Psoas muscle (tissue), 8 donors: ENCODE measurements around the gene AGRN. TPM values are rescaled to one million over a fixed set of nuclear protein-coding genes. Genes with fewer than 3 reads are reported as not detected.
A peak's percentile ranks its signal among the peaks of the same experiment; 100 is the strongest.

Source experiments
- ATAC-seq, 4 donors: fragments of 200-7000 bp; cut with Tn5 transposase; one replicate each; pipeline ENCODE4 v1.9.1; 2020; ENCODE audit warnings: moderate library complexity in 3 of 4, mild to moderate bottlenecking in 2 of 4
- DNase-seq, 2 donors: peaks; one replicate each; pipeline ENCODE4 v3.0.0-alpha.2; 2020
- H3K27ac ChIP-seq: fragments of 200-600 bp; one replicate; pipeline ENCODE4 v1.8.0; 2022
- H3K27me3 ChIP-seq, 3 donors: fragments of 200-600 bp in 1 of 3; one replicate each; pipeline versions ENCODE4 v1.6.1 to v1.8.0; 2013 to 2022; ENCODE audit warnings: low read length in 2 of 3, mild to moderate bottlenecking in 2 of 3, moderate library complexity in 1 of 3; ENCODE audit not compliant: insufficient read depth in 3 of 3
- H3K36me3 ChIP-seq, 2 donors: fragments of 200-600 bp in 1 of 2; one replicate each; pipeline versions ENCODE4 v1.6.1 to v1.8.0; 2013 to 2022; ENCODE audit warnings: low read depth in 1 of 2, mild to moderate bottlenecking in 1 of 2, moderate library complexity in 1 of 2; ENCODE audit not compliant: insufficient read depth in 1 of 2
- H3K4me1 ChIP-seq: fragments of 200-600 bp; one replicate; pipeline ENCODE4 v1.8.0; 2022
- H3K4me3 ChIP-seq: fragments of 200-600 bp; one replicate; pipeline ENCODE4 v1.8.0; 2022; ENCODE audit warnings: mild to moderate bottlenecking
- H3K9me3 ChIP-seq: fragments of 200-600 bp; one replicate; pipeline ENCODE4 v1.8.0; 2022
- CTCF ChIP-seq: fragments of 200-600 bp; IDR thresholded peaks from one replicate; pipeline ENCODE4 v1.8.0; 2022; ENCODE audit warnings: antibody characterized with exemption
- WGBS, 3 donors: extraction: QIAGEN DNeasy Blood & Tissue Kit; methylation state at CpG; one replicate each; pipeline versions ENCODE4 v1.1.6 to v1.1.7; 2013; 5-methylcytosine and 5-hydroxymethylcytosine counted together
- intact Hi-C, 2 donors: fragments of 100-400 bp; cut with DNase I; formaldehyde crosslinking; loops; one replicate each; pipeline versions ENCODE4 v1.11.0 to v1.14.2; 2022
- polyA plus RNA-seq, 3 donors: library from polyadenylated mRNA; stranded (reverse); fragments of 200-250 nt; gene quantifications; one replicate each; pipeline ENCODE4 v1.2.3, GENCODE V29; 2013
- total RNA-seq, 4 donors: library from RNA; stranded (reverse); fragmentation: NEBNext Ultra II Directional in 2 of 4; extraction: Animal tissue kit (Norgen Biotek cat#: 25700) in 2 of 4; gene quantifications; one replicate each; pipeline versions ENCODE4 v1.2.1 to v1.2.4, GENCODE V29; 2021 to 2023
- donor health status: healthy with polysubstance abuse.
- donor health status: DM: no; HTN: no; CAD: no; lungs with moderate emphysema.
- donor health status: Bipolar disorder and iron deficiency.
- donor health status: healthy.
- donor health status: DM: yes; HTN: yes; CAD: no.
- donor health status: DM: no; HTN: no; CAD: no.
- donor health status: DM: no; HTN: no; CAD: no.
- donor health status: DM: yes; HTN: yes; CAD: no.

AGRN gene
- total and polyA plus RNA-seq, 7 donors: 1.3 to 5.4 (median 3.4) TPM

- Histone ChIP-seq H3K36me3 (no peaks in the 10 kb centered on the region), H3K4me3 (no peak overlapping the region), H3K4me1 (peaks cover 6% of the 10 kb centered on the region), H3K9me3 (no peaks in the 10 kb centered on the region), H3K27ac (no peak overlapping the region), H3K27me3 (no peaks in the 10 kb centered on the region)
- 81 to 88% (median 87%) methylated on average over 24 to 27 of the region's 27 CpGs for WGBS, 3 donors
- intact Hi-C loops: no loop called here
- TF ChIP-seq CTCF: no peak
- ATAC-seq (no peak), DNase-seq (peak in 1 of 2 donors; percentile 48)
Observed at GRCh38 chr1:1082239-1082775, 62.4 kb downstream of the AGRN start.

GRCh38 chr1:1082776-1083415, 63.0 kb downstream of the AGRN start:
- TF ChIP-seq CTCF: no peak
- Histone ChIP-seq H3K4me3 (no peak overlapping the region), H3K4me1 (peaks cover 6% of the 10 kb centered on the region), H3K27me3 (no peaks in the 10 kb centered on the region), H3K9me3 (no peaks in the 10 kb centered on the region), H3K36me3 (no peaks in the 10 kb centered on the region), H3K27ac (no peak overlapping the region)
- DNase-seq (peak in 1 of 2 donors; percentile 39), ATAC-seq (no peak)
- intact Hi-C loops: no loop called here
- 89 to 90% (median 89%) methylated on average over 40 of the region's 40 CpGs for WGBS, 3 donors

- 83 to 91% (median 86%) methylated on average over 37 to 43 of the region's 43 CpGs for WGBS, 3 donors
- Histone ChIP-seq H3K4me1 (peaks cover 6% of the 10 kb centered on the region), H3K36me3 (no peaks in the 10 kb centered on the region), H3K9me3 (no peaks in the 10 kb centered on the region), H3K27ac (no peak overlapping the region), H3K4me3 (no peak overlapping the region), H3K27me3 (no peaks in the 10 kb centered on the region)
- DNase-seq (peak in 1 of 2 donors; percentile 41), ATAC-seq (no peak)
- no peak for TF ChIP-seq CTCF
- intact Hi-C loops: no loop called here
Observed at GRCh38 chr1:1083416-1084371, 63.8 kb downstream of the AGRN start.

- WGBS, 3 donors: 89 to 94% (median 91%) methylated on average over 31 to 38 of the region's 38 CpGs
- Histone ChIP-seq H3K27ac (no peak overlapping the region), H3K36me3 (no peaks in the 10 kb centered on the region), H3K27me3 (no peaks in the 10 kb centered on the region), H3K4me3 (no peak overlapping the region), H3K4me1 (peaks cover 4% of the 10 kb centered on the region), H3K9me3 (no peaks in the 10 kb centered on the region)
- DNase-seq: peak in 1 of 2 donors; percentile 13
- intact Hi-C loops: no loop called here
- ATAC-seq: no peak
- no peak for TF ChIP-seq CTCF
Observed at GRCh38 chr1:1084372-1085170, 64.7 kb downstream of the AGRN start.
